WI38 (cell line): Measurements from ENCODE around the gene MFF.

Experiments
- H3K4me3 ChIP-seq: 2 replicates; pipeline ENCODE4 v1.5.1; 2011; ENCODE audit warnings: low read depth, mild to moderate bottlenecking, control low read depth, low read length
- CTCF ChIP-seq: IDR thresholded peaks from 2 replicates; pipeline ENCODE4 v1.5.1; 2012; ENCODE audit warnings: low read depth, mild to moderate bottlenecking, control low read depth, low read length

The MFF gene

GRCh38 chr2:227335713-227336112 lies 10.7 kb downstream of the MFF start:
- H3K4me3 ChIP-seq, result no peak overlapping the region
- no peak for TF ChIP-seq CTCF

GRCh38 chr2:227337442-227337841 lies 12.4 kb downstream of the MFF start:
- no peak for TF ChIP-seq CTCF
- H3K4me3 ChIP-seq, result no peak overlapping the region

- no peak for TF ChIP-seq CTCF
- H3K4me3 ChIP-seq, result no peak overlapping the region
Measured at GRCh38 chr2:227339098-227339599, 14.1 kb downstream of the MFF start.

GRCh38 chr2:227340106-227340505 lies 15.1 kb downstream of the MFF start:
- H3K4me3 ChIP-seq, result no peak overlapping the region
- no peak for TF ChIP-seq CTCF

- no peak for TF ChIP-seq CTCF
Measured at GRCh38 chr2:227341553-227341952, 16.5 kb downstream of the MFF start.

GRCh38 chr2:227344231-227344630 lies 19.2 kb downstream of the MFF start:
- TF ChIP-seq CTCF, result no peak

More at GRCh38 chr2:227341553-227341952, 16.5 kb downstream of the MFF start:
- no peak overlapping the region for H3K4me3 ChIP-seq

GRCh38 chr2:227347117-227347516 lies 22.1 kb downstream of the MFF start:
- no peak for TF ChIP-seq CTCF
- H3K4me3 ChIP-seq, result no peak overlapping the region

More at GRCh38 chr2:227344231-227344630, 19.2 kb downstream of the MFF start:
- H3K4me3 ChIP-seq, result no peak overlapping the region
